Left cardiac atrium (tissue), 4 donors: ENCODE results near the gene SGK1. TPM values are rescaled to one million over a fixed set of nuclear protein-coding genes. Genes with fewer than 3 reads are reported as not detected.
"Not testable (repeated sequence)": the region's sequence is repeated elsewhere in the genome, so short reads cannot be mapped to it uniquely, and the experiment has no call there.

Experiments
- ATAC-seq, 2 donors: fragments of 200-7000 bp; cut with Tn5 transposase; one replicate each; pipeline ENCODE4 v1.9.1; 2020; ENCODE audit warnings: mild to moderate bottlenecking in 2 of 2, moderate library complexity in 2 of 2
- DNase-seq: peaks from one replicate; pipeline ENCODE4 v3.0.0-alpha.2; 2020
- intact Hi-C, 2 donors: fragments of 100-400 bp; cut with DNase I; formaldehyde crosslinking; loops; one replicate each; pipeline versions ENCODE4 v1.14.1 to v1.15.1; 2022 to 2023
- total RNA-seq, 2 donors: library from RNA; stranded (reverse); fragmentation: NEBNext Ultra II Directional; extraction: Animal tissue kit (Norgen Biotek cat#: 25700); gene quantifications; one replicate each; pipeline ENCODE4 v1.2.1, GENCODE V29; 2021
- donor health status: DM: no; HTN: yes; CAD: no.
- donor health status: DM: no; HTN: yes; CAD: no; lungs with severe emphysema.
- donor health status: DM: yes; HTN: yes; CAD: no.
- donor health status: Dilated cardiomyopathy.

The SGK1 gene
- total RNA-seq, 2 donors from 2014 or later = 42.3 to 104 TPM

DNA sequence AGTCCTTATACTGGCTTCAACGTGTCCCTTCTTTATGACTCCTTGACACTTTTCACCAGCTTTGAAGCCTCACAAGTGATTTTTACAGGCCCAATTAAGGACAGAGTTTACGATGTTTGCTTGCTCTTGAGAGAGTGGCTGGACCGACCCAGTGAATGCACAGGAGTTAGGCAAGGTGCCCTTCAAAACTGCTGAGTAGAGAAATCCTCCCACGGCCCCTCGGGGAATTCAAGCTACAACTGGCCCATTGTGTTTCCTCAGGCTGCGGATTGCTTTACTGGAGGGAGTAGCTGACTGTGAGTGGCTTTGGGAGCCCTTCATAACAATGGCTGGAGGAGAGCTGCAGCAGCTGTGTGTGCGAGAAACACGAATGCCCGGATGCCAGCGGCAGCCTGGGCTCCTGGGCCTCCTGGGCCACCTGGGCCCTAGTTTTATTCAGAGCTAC is 50.0 kb downstream of the SGK1 start:
- intact Hi-C loops = no loop called here
- DNase-seq (no peak), ATAC-seq (peak; percentile 30 to 36)

GRCh38 chr6:134266776-134267175 is 51.1 kb downstream of the SGK1 start:
- DNase-seq (no peak), ATAC-seq (no peak)
- intact Hi-C loops = no loop called here

GRCh38 chr6:134261766-134262165 is 56.1 kb downstream of the SGK1 start:
- DNase-seq (no peak), ATAC-seq (no peak)

GRCh38 chr6:134258849-134259306 is 59.0 kb downstream of the SGK1 start:
- ATAC-seq (no peak), DNase-seq (no peak)
- intact Hi-C loops = no loop called here

More at GRCh38 chr6:134261766-134262165, 56.1 kb downstream of the SGK1 start:
- intact Hi-C loops = no loop called here

- no peak for DNase-seq
- intact Hi-C loops = no loop called here
- no peak for ATAC-seq
These were observed 60.4 kb downstream of the SGK1 start for GRCh38 chr6:134257516-134257915.

DNA sequence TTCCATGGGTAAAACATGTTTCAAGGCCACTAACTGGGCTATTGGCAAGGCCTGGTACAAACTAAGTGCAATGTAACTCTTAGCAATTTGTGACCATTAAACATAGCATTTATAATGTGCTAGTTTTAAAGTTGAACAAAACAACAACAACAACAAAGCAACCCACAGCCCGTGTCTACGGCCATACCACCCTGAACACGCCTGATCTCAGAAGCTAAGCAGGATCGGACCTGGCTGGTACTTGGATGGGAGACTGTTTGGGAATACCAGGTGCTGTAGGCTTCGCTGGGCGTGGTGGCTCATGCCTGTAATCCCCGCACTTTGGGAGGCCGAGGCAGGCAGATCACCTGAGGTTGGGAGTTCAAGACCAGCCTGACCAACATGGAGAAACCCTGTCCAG is 61.0 kb downstream of the SGK1 start:
- DNase-seq (no peak), ATAC-seq (no peak)
- intact Hi-C loops = no loop called here

DNA sequence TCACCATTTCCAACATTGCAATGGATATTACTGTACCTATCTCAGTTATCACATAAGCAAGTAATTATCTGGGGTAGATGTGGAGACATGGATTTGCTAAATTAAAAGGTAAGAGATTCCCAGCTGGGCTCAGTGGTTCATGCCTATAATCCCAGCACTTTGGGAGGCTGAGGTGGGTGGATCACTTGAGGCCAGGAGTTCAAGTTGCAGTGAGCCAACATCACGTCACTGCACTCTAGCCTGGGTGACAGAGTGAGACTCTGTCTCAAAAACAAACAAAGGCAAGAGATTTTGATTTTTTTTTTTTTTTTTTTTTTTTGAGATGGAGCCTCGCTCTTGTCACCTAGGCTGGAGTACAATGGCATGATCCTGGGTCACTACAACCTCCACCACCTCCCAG is 62.6 kb downstream of the SGK1 start:
- DNase-seq, intact Hi-C loops, ATAC-seq: not testable (repeated sequence)

DNA sequence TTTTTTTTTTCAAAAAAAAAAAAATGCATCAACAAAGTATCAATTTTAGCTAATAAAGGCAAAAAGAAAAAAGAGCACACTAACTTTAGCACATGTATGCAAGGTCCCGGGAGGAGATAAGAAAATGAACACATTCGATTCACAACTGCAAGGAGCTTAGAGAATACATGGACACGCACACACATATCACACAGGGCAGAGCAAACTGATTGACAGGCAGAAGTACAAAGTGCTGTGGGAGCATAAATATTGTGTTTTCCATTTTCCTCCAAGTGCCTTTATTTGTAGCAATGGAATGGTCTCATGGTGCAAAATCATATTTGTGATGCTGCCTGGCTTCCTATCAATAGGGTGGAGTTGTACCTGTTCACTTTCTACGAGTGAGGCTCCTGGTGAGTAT is 63.8 kb downstream of the SGK1 start:
- DNase-seq = no peak
- no peak for ATAC-seq
- intact Hi-C loops = no loop called here

DNA sequence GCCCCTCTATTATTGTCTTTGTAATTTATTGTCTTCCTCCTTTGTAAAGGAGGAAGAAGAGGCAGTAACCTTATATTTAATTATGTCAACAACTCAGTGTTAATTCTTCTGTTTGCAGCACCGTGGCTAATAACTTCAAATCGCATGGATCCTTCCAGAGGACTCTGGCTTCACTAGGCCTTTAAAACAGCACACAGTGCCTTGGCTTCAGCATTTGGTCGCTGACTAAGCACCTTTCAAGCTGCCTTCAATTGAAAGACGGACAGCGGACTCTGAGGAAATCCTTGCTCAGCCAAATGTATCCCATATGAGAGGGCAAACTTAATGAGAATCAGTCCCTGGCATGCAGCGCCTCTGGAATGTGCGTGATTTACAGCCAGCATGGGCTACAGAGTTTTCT is 64.2 kb downstream of the SGK1 start:
- ATAC-seq = peak; percentile 15 to 44

DNA sequence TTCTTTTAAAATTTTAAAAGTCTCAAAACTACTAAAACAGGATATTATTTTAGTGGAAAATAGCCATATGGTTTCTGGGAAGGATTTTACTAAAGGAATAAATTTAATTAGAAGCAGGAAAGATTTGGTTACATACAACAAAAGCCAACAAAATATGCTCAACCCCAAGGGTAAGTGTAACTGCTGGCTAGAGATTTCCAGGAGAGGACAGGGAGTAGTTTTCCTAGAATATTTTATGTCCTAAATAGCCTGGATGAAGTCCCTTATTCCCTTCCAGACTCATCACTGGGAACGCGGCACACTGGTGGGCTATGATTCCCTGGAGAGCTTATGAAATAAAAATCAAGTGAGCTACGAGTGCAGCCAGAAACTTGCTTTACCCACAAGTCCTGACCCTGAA is 66.6 kb downstream of the SGK1 start:
- ATAC-seq (no peak), DNase-seq (no peak)
- intact Hi-C loops = no loop called here

More for the DNA sequence above, 64.2 kb downstream of the SGK1 start:
- intact Hi-C loops = no loop called here
- DNase-seq = no peak

DNA sequence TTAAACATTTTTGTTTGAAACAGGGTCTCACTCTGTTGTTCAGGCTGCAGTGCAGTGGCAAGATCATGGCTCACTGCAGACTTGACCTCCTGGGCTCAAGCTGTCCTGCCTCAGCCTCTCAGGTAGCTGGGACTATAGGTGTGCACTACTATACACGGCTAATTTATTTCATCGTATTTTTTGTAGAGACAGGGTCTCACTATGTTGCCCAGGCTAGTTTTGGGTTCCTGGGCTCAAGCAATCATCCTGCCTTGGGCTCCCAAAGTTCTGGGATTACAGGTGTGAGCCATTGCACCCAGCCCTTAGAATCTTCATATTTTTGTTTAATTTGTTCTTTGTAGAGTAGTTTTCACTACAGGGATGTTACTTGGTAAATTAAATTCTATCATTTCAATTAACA is 67.1 kb downstream of the SGK1 start:
- no peak for DNase-seq
- intact Hi-C loops = no loop called here
- no peak for ATAC-seq

GRCh38 chr6:134249759-134250602 is 67.9 kb downstream of the SGK1 start:
- ATAC-seq (peak in 1 of 2 donors; percentile 85), DNase-seq (no peak)
- intact Hi-C loops = no loop called here

DNA sequence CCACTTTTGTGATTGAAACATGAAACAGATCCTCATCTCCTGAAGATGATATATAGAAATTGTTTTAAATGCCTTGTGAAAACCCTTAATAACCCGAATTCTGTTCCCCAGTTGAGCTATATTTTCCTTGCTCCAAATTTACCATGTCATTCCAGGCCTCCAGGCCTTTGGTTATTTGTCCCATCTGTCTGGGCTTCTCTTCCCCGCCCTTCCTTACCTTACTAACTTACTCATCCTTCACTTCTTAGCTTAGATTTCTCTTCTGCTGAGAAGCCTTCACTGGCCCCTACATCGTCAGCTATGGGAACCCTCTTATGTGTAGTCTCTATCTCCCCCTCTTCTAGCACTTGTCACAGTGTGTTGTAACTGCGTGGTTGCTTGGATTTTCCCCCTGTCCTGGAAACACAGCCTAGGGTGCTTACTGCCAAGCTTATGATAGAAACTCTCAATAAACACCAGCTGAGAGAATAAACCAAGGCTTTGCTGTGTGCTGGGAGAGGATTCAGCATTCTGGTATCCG is 68.6 kb downstream of the SGK1 start:
- DNase-seq (no peak), ATAC-seq (peak; percentile 19 to 47)
- intact Hi-C loops = no loop called here

- ATAC-seq (no peak), DNase-seq (no peak)
- intact Hi-C loops = no loop called here
These were observed 69.9 kb downstream of the SGK1 start for GRCh38 chr6:134247844-134248580.

GRCh38 chr6:134247231-134247833 is 70.6 kb downstream of the SGK1 start:
- peak in 1 of 2 donors; percentile 50 for ATAC-seq
- intact Hi-C loops = no loop called here
- no peak for DNase-seq

DNA sequence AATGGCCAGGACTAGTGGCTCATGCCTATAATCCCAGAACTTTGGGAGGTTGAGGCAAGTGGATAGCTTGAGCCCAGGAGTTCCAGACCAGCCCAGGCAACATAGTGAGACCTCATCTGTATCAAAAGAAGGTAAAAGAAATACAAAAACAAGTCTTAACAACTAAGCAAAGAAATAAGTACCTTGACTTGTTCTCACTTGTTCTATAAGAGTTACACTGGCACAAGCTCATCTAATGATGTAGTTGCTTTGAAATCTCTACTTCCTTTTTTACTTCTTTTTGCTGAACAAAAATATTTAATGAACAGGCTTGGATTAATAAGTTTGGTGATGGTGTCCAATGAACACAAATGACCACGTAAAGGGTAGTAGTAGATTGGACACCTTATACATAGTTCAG is 72.2 kb downstream of the SGK1 start:
- no peak for DNase-seq
- intact Hi-C loops = no loop called here
- no peak for ATAC-seq

DNA sequence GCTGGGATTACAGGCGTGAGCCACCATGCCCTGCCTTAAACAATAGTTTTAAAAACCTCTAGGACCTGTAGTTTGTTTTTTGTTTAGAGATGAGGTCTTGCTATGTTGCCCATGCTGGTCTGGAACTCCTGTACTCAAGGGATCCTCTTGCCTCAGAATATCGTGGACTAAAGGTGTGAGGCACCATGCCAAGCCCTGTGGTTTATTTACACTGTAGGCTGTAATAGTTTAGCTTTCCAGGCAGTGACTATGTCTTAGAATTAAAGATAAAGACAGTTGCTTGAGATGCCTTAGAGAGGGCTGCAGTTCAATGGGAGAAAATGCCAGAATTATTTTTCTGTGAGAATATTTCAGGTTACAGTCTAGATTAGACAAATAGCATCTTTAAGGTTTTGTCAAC is 72.9 kb downstream of the SGK1 start:
- ATAC-seq (no peak), DNase-seq (no peak)
- intact Hi-C loops = no loop called here

- ATAC-seq = peak; percentile 55 to 63
- peak; percentile 66 for DNase-seq
These were observed 77.1 kb downstream of the SGK1 start for GRCh38 chr6:134240665-134241431.

More at GRCh38 chr6:134240665-134241431, 77.1 kb downstream of the SGK1 start:
- intact Hi-C loops = no loop called here
